GM12891 (cell line): ENCODE data around the gene RIF1.
"Not testable (repeated sequence)": the region's sequence is repeated elsewhere in the genome, so short reads cannot be mapped to it uniquely, and the experiment has no call there.

ENCODE experiments used
- DNase-seq: peaks from one replicate; pipeline ENCODE4 v3.0.0; 2011; ENCODE audit warnings: low spot score; ENCODE audit not compliant: insufficient read length
- FAIRE-seq: peaks from 2 replicates; lab custom pipeline; 2011; peaks lifted over from hg19 to GRCh38; lab: Jason Lieb, UNC
- PAX5 ChIP-seq: IDR thresholded peaks from 2 replicates; pipeline ENCODE4 v1.6.1; 2011; ENCODE audit warnings: low read length, moderate library complexity, mild to moderate bottlenecking; ENCODE audit not compliant: insufficient read depth, severe bottlenecking
- POLR2A ChIP-seq: IDR thresholded peaks from 2 replicates; pipeline ENCODE4 v1.6.1; 2011; ENCODE audit warnings: low read depth, low read length, control low read depth
- POLR2AphosphoS5 ChIP-seq: IDR thresholded peaks from 2 replicates; pipeline ENCODE4 v1.6.1; 2011; ENCODE audit warnings: low read depth, low read length, control low read depth
- POU2F2 ChIP-seq: IDR thresholded peaks from 2 replicates; pipeline ENCODE4 v1.6.1; 2011; ENCODE audit warnings: low read depth, mild to moderate bottlenecking, control low read depth, low read length, moderate library complexity
- SPI1 ChIP-seq: IDR thresholded peaks from 2 replicates; pipeline ENCODE4 v1.6.1; 2011; ENCODE audit warnings: low read depth, low read length, control low read depth
- TAF1 ChIP-seq: IDR thresholded peaks from 2 replicates; pipeline ENCODE4 v1.6.1; 2011; ENCODE audit warnings: low read depth, low read length, control low read depth

Gene RIF1

DNA sequence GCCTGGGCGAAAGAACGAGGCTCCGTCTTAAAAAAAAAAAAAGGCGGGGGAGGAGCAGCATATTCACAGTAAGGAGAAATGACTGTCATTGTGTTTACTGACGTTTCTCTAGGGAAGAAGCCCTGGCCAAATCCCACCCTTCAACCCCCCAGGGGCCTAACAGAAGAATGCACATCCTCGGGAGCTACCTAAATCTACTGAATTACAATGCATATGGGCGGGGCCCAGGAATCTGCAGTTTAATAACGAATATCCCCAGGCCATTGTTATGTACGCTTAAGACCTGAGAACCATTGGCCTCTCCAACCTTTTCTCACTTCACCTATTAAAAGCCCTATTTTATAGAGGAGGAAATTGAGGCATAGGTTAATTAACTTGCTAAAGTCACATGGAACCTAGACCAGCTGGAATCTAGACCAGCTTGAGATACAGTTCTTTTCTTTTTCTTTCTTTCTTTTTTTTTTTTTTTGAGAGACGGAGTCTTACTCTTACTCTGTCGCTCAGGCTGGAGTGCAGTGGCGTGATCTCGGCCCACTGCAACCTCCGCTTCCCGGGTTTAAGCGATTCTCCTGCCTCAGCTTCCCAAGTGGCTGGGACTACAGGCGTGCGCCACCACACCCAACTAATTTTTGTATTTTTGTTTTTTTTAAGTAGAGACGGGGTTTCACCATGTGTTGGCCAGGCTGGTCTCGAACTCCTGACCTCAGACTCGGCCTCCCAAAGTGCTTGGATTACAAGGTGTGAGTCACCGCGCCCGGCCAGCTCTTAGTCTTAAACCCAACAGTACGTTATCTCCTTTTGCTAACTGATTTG, 708 bp upstream of the RIF1 start:
- DNase-seq (no peak), FAIRE-seq (no peak)
- TF ChIP-seq SPI1 (no peak), TAF1 (no peak), POU2F2 (no peak), POLR2AphosphoS5 (no peak), POLR2A (no peak), PAX5 (no peak)

DNA sequence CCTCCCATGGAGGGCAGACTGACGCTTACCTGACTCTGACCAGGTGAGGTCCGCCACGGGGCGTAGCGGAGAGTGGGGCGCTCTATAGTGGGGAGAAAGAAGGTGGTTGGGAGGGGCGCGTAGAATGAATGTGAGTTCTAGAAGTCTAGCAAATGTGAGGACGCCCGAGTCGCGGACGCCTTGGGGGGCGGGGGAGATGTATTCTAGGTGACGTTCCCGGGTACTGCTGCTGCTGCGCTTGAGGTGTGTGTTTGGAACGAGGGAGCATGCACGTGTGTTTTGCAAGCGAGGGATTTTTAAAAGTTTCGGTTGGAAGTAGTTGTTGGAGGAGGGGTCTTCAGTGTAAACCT, 758 bp downstream of the RIF1 start:
- peak; percentile 65 for FAIRE-seq
- peak; percentile 44 for DNase-seq
- TF ChIP-seq POLR2AphosphoS5 (no peak), POLR2A (no peak), PAX5 (no peak), POU2F2 (no peak; the same call in 1 of the 2 replicates), TAF1 (no peak; the same call in 1 of the 2 replicates), SPI1 (no peak)

DNA sequence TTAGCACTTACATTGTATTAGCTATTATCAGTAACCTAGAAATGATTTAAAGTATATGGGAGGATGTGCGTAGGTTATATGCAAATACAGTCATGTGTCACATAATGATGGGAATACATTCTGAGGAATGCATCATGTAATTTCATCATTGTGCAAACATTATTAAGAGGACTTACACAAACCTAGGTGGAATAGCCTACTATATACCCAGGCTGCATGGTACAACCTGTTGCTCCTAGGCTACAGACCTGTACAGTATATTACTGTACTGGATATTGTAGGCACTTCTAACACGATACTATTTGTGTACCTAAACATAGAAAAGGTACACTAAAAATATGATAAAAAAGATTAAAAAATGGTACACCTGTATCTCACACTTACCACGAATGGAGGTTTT, 7.9 kb downstream of the RIF1 start:
- TF ChIP-seq PAX5 (no peak), TAF1 (no peak), POLR2A (no peak), POU2F2 (no peak), SPI1 (no peak), POLR2AphosphoS5 (no peak)
- DNase-seq (no peak), FAIRE-seq (no peak)

DNA sequence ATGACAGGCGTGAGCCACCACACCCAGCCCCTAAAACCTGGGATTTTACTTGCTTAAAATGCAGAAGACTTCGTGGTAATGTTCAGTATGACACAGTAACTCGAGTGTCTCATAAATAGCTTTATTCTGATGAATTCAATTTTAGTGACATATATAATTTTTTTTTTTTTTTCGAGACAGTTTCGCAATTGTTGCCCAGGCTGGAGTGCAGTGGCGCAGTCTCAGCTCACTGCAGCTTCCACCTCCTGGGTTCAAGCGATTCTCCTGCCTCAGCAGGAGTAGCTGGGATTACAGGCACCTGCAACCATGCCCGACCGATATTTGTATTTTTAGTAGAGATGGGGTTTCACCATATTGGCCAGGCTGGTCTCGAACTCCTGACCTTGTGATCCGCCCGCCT, 12.0 kb downstream of the RIF1 start:
- not testable (repeated sequence) for DNase-seq, FAIRE-seq

DNA sequence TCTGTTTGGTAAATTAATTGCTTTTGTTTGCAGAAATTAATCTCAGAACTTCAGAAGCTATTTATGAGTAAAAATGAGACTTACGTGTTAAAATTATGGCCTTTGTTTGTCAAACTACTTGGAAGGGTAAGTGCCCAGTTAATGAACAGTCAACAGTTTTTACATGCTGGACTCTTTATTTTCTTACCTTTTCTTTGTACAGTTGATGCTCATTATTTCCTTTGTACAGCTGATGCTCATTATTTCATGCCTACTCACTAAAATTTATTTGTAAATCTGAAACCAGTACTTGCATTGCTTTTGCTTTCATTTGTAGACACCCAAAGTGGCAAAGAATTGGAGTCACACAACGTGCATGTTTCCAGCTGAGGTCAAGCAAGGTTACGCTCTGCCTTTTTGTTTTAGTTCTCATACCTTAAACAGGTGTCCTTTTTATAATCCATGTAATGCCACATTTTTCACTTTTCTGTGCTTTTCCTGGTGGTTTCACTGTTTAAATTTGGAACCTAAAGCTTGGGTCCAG, 13.3 kb downstream of the RIF1 start:
- DNase-seq (peak; percentile 7), FAIRE-seq (no peak)
- no peak for TF ChIP-seq SPI1
- TF ChIP-seq POU2F2: no peak
- no peak for TF ChIP-seq POLR2A
- TF ChIP-seq TAF1: no peak
- no peak for TF ChIP-seq POLR2AphosphoS5
- TF ChIP-seq PAX5: no peak

DNA sequence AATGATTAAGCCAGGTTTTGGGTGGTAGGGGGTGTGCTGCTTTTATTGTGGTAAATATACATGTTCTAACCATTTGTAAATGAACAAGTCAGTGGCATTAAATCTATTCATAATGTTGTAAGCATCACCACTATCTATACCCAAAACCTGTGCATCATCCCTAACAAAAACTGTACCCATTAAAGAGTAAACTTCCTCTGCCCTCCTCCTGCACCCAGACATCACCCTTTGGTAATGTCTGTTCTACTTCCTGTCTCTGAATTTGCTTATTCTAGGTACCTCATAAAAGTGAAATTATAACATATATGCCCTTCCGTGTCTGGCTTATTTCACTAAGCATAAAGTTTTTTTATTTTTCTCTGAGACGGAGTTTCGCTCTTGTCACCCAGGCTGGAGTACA, 14.1 kb downstream of the RIF1 start:
- DNase-seq (no peak), FAIRE-seq (no peak)
- TF ChIP-seq POLR2AphosphoS5 (no peak), SPI1 (no peak), POU2F2 (no peak), PAX5 (no peak), TAF1 (no peak), POLR2A (no peak)

DNA sequence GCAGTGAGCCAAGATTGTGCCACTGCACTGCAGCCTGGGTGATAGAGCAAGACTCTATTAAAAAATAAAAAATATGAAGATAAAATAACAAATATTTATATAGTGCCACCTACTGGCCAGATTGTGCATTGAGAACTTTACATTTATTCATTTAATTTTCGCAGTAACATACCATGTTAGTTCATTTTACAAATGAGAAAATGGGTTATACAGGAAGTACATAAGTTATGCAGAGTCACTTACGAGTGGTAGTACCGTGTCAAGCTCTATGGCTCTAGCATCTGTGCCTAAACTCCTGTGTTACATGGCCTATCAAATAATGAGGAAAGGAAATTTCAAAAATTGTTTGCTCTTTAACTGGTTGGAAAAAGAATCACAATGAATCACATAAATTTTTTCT, 27.9 kb downstream of the RIF1 start:
- TF ChIP-seq POLR2AphosphoS5 (no peak), PAX5 (no peak), POLR2A (no peak), TAF1 (no peak), POU2F2 (no peak), SPI1 (no peak)
- FAIRE-seq (no peak), DNase-seq (no peak)

DNA sequence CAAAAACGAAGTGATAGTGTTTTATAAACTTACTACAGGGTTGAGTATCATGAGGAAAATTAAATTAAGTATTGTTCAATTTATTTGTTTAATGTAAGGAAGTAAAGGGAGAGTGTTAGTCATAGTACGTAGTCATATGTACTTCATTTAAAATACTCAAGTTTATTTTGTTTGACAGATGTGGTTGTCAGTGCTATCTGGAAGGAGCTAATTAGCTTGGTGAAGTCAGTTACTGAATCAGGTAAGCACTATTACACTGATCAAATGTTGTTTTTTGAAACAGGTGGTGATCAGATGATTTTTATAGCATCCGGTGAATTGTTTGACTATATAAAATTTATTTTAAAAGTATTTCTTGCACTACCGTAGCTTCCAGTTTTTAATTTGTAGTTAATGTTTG, 28.8 kb downstream of the RIF1 start:
- TF ChIP-seq PAX5: no peak
- no peak for TF ChIP-seq POLR2A
- no peak for TF ChIP-seq SPI1
- no peak for TF ChIP-seq TAF1
- no peak for TF ChIP-seq POLR2AphosphoS5
- TF ChIP-seq POU2F2: no peak
- FAIRE-seq (no peak), DNase-seq (no peak)

DNA sequence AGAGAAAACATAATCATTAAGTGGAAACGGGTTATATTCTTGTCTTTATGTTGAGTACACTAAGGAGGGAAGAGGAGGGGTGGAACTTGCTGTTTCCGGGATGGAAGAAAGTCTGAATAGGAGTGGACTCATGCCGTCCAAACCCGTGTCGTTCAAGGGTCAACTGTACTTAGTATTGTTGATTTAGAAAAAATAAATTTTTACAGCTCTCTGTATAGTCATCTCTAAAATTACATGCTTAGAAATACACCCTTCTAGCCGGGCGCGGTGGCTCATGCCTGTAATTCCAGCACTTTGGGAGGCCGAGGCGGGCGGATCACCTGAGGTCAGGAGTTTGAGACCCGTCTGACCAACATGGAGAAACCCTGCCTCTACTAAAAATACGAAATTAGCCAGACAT, 29.4 kb downstream of the RIF1 start:
- no peak for DNase-seq
- TF ChIP-seq POLR2AphosphoS5: no peak
- TF ChIP-seq SPI1: no peak
- FAIRE-seq: no peak

DNA sequence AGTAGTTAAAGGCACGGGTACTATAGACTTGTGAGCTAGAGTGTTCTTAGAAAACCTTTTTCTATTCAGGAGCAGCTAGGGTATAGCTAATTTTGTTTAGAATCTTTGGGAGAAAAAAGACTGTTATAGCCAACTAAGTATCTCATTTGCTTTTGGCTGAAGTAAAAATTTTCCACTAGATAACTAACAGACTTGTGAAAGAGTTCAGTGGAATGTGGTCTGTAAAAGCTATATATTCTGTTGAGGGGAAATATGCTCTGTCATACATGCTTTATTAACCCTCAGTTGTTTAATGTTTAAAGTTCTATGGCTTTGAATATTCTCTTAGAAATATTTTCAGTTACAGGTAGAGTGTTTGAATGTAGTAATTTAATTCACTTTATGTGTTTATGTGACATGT, 49.7 kb downstream of the RIF1 start:
- no peak for TF ChIP-seq SPI1
- no peak for TF ChIP-seq TAF1
- no peak for TF ChIP-seq POU2F2
- TF ChIP-seq PAX5: no peak
- no peak for TF ChIP-seq POLR2A
- TF ChIP-seq POLR2AphosphoS5: no peak
- no peak for DNase-seq
- no peak for FAIRE-seq
